OCI-LY7 (cell line): ENCODE data around the gene CHD2. TPM values are rescaled to one million over a fixed set of nuclear protein-coding genes. Genes with fewer than 3 reads are reported as not detected.

Experiments
- BruUV-seq: library from RNA; stranded (reverse); fragments of 400-500 nt; replicated peaks from 2 replicates; lab custom pipeline; 2021; lab: Mats Ljungman, UMichigan
- CTCF ChIA-PET: fragments of 300-600 bp; sonication (Branson Sonifier 250); formaldehyde crosslinking; loops from one replicate; lab custom pipeline; 2022; ENCODE audit warnings: antibody characterized with exemption; ENCODE audit not compliant: unreplicated experiment; lab: Charles Lee
- POLR2A ChIA-PET: fragments of 300-600 bp; sonication (Branson Sonifier 250); formaldehyde crosslinking; loops from one replicate; lab custom pipeline; 2022; ENCODE audit warnings: antibody characterized with exemption; lab: Charles Lee
- DNase-seq: peaks from one replicate; pipeline ENCODE4 v3.0.0-alpha.2; 2015; ENCODE audit warnings: low spot score
- H2AFZ ChIP-seq: fragments of 200-600 bp; sonication (generic), shearing (Covaris generic); 2 replicates; pipeline ENCODE4 v1.6.1; 2014; ENCODE audit warnings: mild to moderate bottlenecking, antibody characterized with exemption, low read length, moderate library complexity
- H3K27ac ChIP-seq: fragments of 200-600 bp; sonication (generic); 2 replicates; pipeline ENCODE4 v1.5.1; 2014; ENCODE audit warnings: mixed run types, low read depth, mild to moderate bottlenecking, moderate library complexity, low read length, inconsistent platforms; ENCODE audit not compliant: poor library complexity, severe bottlenecking
- H3K36me3 ChIP-seq: fragments of 200-600 bp; sonication (generic); 2 replicates; pipeline ENCODE4 v1.6.1; 2014; ENCODE audit warnings: mild to moderate bottlenecking, antibody characterized with exemption, low read length, moderate library complexity, mixed read lengths; ENCODE audit not compliant: insufficient read depth
- H3K4me1 ChIP-seq: fragments of 200-600 bp; sonication (generic); 2 replicates; pipeline ENCODE4 v1.5.1; 2014; ENCODE audit warnings: mild to moderate bottlenecking, low read length; ENCODE audit not compliant: insufficient read depth, poor library complexity, severe bottlenecking
- H3K4me2 ChIP-seq: fragments of 200-600 bp; sonication (generic); 2 replicates; pipeline ENCODE4 v1.6.1; 2014; ENCODE audit warnings: mild to moderate bottlenecking, low read length
- H3K4me3 ChIP-seq: fragments of 200-600 bp; sonication (generic); 2 replicates; pipeline ENCODE4 v1.5.1; 2014; ENCODE audit warnings: mild to moderate bottlenecking, low read depth, low read length; ENCODE audit not compliant: poor library complexity, severe bottlenecking
- H3K79me2 ChIP-seq: fragments of 200-600 bp; sonication (generic); 2 replicates; pipeline ENCODE4 v1.6.1; 2016; ENCODE audit warnings: low read depth, mild to moderate bottlenecking, low read length, moderate library complexity, mixed read lengths; ENCODE audit not compliant: insufficient read depth
- H3K9me2 ChIP-seq: fragments of 200-600 bp; sonication (generic); 2 replicates; pipeline ENCODE4 v1.6.1; 2016; ENCODE audit warnings: mild to moderate bottlenecking, low read length, mixed read lengths; ENCODE audit not compliant: insufficient read depth
- H3K9me3 ChIP-seq: fragments of 200-600 bp; sonication (generic); 2 replicates; pipeline ENCODE4 v1.6.1; 2014; ENCODE audit warnings: mild to moderate bottlenecking, mixed run types, low read length, mixed read lengths
- H4K20me1 ChIP-seq: fragments of 200-600 bp; sonication (generic); 2 replicates; pipeline ENCODE4 v1.6.1; 2014; ENCODE audit warnings: mild to moderate bottlenecking, antibody characterized with exemption, low read length, moderate library complexity, mixed read lengths; ENCODE audit not compliant: insufficient read depth
- EZH2phosphoT487 ChIP-seq: fragments of 200-600 bp; sonication (generic); IDR thresholded peaks from 2 replicates; pipeline ENCODE4 v1.6.1; 2018; ENCODE audit warnings: low read depth, borderline replicate concordance, mild to moderate bottlenecking, mixed run types, antibody characterized with exemption, low read length, moderate library complexity, mixed read lengths
- intact Hi-C: fragments of 100-400 bp; cut with micrococcal nuclease; formaldehyde crosslinking; loops from one replicate; pipeline ENCODE4 v1.10.0; 2022; ENCODE audit not compliant: unreplicated experiment
- total RNA-seq, 2 experiments: library from RNA; depleted of rRNA in 1 of 2; stranded (reverse); fragments of >200 nt in 1 of 2; shearing (Covaris generic) in 1 of 2; gene quantifications; 2 replicates each; pipeline ENCODE4 v1.2.3, GENCODE V29; 2014 to 2022
- TF ChIP-seq, protein P1 (sequence below): fragments of 200-600 bp; sonication (generic); conservative IDR thresholded peaks from 2 replicates; pipeline ENCODE4 v1.5.1; 2014; ENCODE audit warnings: mild to moderate bottlenecking, antibody characterized with exemption, low read length, moderate library complexity, mixed read lengths

The CHD2 gene
- total RNA-seq, 2 experiments from 2014 or later: 133 to 213 TPM

DNA sequence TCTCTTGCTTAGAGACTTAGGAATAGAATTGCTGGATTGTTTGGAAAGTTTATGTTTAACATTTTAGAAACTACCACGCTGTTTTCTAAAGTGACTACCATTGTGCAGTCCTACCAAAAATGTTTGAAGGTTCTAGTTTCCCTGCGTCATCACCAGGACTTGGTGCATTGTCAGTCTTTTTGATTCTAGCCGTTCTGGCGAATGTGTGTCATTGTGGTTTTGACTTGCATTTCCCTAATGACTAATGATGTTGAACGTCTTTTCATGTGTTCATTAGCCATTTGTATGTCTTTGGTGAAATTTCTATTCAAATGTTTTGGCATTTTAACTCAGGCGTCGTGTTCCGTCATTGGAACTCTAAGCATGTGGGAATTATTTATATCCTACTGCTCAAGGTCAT lies 58.0 kb downstream of the CHD2 start:
- Histone ChIP-seq H2AFZ (no peak overlapping the region), H3K9me2 (no peaks in the 10 kb centered on the region), H3K27ac (no peak overlapping the region), H3K79me2 (peaks cover 53% of the 10 kb centered on the region; the same call in 1 of the 2 replicates), H3K9me3 (peaks cover 10% of the 10 kb centered on the region; the same call in 1 of the 2 replicates), H3K4me2 (no peak overlapping the region), H3K4me3 (no peak overlapping the region), H3K36me3 (peaks cover 100% of the 10 kb centered on the region), H3K4me1 (no peaks in the 10 kb centered on the region), H4K20me1 (no peaks in the 10 kb centered on the region)
- CTCF ChIA-PET: no interaction called here
- POLR2A ChIA-PET: no interaction called here
- DNase-seq: no peak
- intact Hi-C loops: no loop called here
- TF ChIP-seq, protein P1, sequence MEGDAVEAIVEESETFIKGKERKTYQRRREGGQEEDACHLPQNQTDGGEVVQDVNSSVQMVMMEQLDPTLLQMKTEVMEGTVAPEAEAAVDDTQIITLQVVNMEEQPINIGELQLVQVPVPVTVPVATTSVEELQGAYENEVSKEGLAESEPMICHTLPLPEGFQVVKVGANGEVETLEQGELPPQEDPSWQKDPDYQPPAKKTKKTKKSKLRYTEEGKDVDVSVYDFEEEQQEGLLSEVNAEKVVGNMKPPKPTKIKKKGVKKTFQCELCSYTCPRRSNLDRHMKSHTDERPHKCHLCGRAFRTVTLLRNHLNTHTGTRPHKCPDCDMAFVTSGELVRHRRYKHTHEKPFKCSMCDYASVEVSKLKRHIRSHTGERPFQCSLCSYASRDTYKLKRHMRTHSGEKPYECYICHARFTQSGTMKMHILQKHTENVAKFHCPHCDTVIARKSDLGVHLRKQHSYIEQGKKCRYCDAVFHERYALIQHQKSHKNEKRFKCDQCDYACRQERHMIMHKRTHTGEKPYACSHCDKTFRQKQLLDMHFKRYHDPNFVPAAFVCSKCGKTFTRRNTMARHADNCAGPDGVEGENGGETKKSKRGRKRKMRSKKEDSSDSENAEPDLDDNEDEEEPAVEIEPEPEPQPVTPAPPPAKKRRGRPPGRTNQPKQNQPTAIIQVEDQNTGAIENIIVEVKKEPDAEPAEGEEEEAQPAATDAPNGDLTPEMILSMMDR: no peak
- no peak for TF ChIP-seq EZH2phosphoT487
- BruUV-seq: no TSS peak

DNA sequence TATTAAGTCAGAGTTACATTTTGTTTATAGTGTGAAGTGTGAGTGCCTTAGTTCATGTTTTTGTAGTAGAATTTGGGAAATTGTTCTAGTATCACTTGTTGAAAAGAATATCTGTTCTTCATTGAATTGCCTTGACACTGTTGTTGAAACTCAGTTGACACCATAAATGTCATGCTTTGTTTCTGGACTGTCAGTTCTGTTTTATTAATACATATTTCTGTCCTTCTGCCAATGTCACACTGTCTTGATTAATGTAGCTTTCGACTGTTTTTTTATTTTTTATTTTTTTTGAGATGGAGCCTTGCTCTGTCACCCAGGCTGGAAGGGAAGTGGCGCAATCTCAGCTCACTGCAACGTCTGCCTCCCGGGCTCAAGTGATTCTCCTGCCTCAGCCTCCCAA lies 59.1 kb downstream of the CHD2 start:
- DNase-seq: no peak
- CTCF ChIA-PET: no interaction called here
- intact Hi-C loops: no loop called here
- Histone ChIP-seq H3K4me1 (no peaks in the 10 kb centered on the region), H3K9me2 (no peaks in the 10 kb centered on the region), H3K4me3 (no peak overlapping the region), H3K36me3 (peaks cover 100% of the 10 kb centered on the region), H2AFZ (no peak overlapping the region), H3K27ac (no peak overlapping the region), H3K9me3 (peaks cover 10% of the 10 kb centered on the region; the same call in 1 of the 2 replicates), H3K79me2 (peaks cover 63% of the 10 kb centered on the region; the same call in 1 of the 2 replicates), H3K4me2 (no peak overlapping the region), H4K20me1 (no peaks in the 10 kb centered on the region)
- TF ChIP-seq, protein P1: no peak
- TF ChIP-seq EZH2phosphoT487: no peak
- POLR2A ChIA-PET: no interaction called here
- BruUV-seq: no TSS peak

DNA sequence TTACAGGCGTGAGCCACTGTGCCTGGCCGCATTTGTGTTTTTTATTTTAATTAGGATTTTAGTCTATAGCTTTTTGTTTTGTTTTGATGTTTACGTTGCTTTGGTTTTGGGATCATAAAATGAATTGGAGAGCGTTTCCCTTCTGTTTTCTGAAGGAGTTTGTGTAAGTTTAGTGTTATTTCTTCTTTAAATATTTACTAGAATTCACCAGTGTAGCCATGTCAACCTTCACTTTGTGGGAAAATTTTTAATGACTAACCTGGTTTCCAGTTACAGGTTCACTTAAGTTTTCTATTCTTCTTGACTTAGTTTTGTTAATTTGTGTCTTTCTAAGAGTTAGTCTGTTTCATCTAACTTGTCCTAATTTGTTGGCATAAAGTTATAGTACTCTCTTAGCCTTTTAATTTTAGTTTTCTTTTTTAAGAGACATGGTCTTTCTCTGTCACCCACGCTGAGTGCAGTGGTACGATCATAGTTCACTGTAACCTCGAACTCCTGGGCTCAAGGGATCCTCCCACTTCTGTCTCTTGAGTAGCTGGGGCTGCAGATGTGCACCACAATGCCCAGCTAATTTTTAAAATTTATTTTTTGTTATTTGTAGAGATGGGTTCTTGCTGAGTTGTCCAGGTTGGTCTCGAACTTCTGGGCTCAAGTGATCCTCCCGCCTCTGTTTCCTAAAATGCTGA lies 61.0 kb downstream of the CHD2 start:
- no peaks in the 10 kb centered on the region for H3K4me1 ChIP-seq
- ChIA-PET POLR2A (interaction anchor here (0.6 to 0.7 kb wide), 2 partner anchors 54 to 509 kb away, joined by 3 to 4 read pairs; no protein-coding TSS in a partner anchor), CTCF (no interaction called here)
- no peak overlapping the region for H3K4me2 ChIP-seq
- H3K27ac ChIP-seq: no peak overlapping the region
- H3K9me3 ChIP-seq: peaks cover 10% of the 10 kb centered on the region; the same call in 1 of the 2 replicates
- DNase-seq: no peak
- H2AFZ ChIP-seq: no peak overlapping the region
- H3K4me3 ChIP-seq: no peak overlapping the region
- intact Hi-C loops: no loop called here
- H3K79me2 ChIP-seq: peaks cover 68% of the 10 kb centered on the region; the same call in 1 of the 2 replicates
- H3K36me3 ChIP-seq: peaks cover 96% of the 10 kb centered on the region
- no peaks in the 10 kb centered on the region for H3K9me2 ChIP-seq
- no peaks in the 10 kb centered on the region for H4K20me1 ChIP-seq
- BruUV-seq: no TSS peak
- TF ChIP-seq EZH2phosphoT487: no peak
- TF ChIP-seq, protein P1: no peak
